Loucy (cell line): Measurements from ENCODE around the gene RBBP5.

Experiments used
- H2AFZ ChIP-seq: fragments of 200-600 bp; sonication (generic); 2 replicates; pipeline ENCODE4 v1.6.0; 2016; ENCODE audit warnings: antibody characterized with exemption, mild to moderate bottlenecking, low read length, moderate library complexity
- H3F3A ChIP-seq: fragments of 200-600 bp; 2 replicates; pipeline ENCODE4 v1.6.0; 2016; ENCODE audit warnings: antibody characterized with exemption, low read depth, mild to moderate bottlenecking
- H3K27me3 ChIP-seq: fragments of 200-600 bp; sonication (generic); 2 replicates; pipeline ENCODE4 v1.6.1; 2014; ENCODE audit warnings: low read length, mild to moderate bottlenecking; ENCODE audit not compliant: insufficient read depth, poor library complexity, severe bottlenecking
- H3K36me3 ChIP-seq: fragments of 200-600 bp; sonication (generic); 2 replicates; pipeline ENCODE4 v1.6.1; 2016; ENCODE audit warnings: low read length; ENCODE audit not compliant: insufficient read depth
- H3K4me1 ChIP-seq: fragments of 200-600 bp; sonication (generic); 2 replicates; pipeline ENCODE4 v1.5.1; 2014; ENCODE audit warnings: low read length, mild to moderate bottlenecking; ENCODE audit not compliant: insufficient read depth, poor library complexity, severe bottlenecking
- H3K4me2 ChIP-seq: fragments of 200-600 bp; sonication (generic); 2 replicates; pipeline ENCODE4 v1.6.0; 2014; ENCODE audit warnings: antibody characterized with exemption, low read length, low read depth, mild to moderate bottlenecking; ENCODE audit not compliant: poor library complexity, severe bottlenecking
- H3K4me3 ChIP-seq: fragments of 200-600 bp; sonication (generic); 2 replicates; pipeline ENCODE4 v1.5.1; 2014; ENCODE audit warnings: low read length, mild to moderate bottlenecking, mixed read lengths; ENCODE audit not compliant: poor library complexity, severe bottlenecking
- H3K79me2 ChIP-seq: fragments of 200-600 bp; sonication (generic); 2 replicates; pipeline ENCODE4 v1.6.1; 2014; ENCODE audit warnings: low read length; ENCODE audit not compliant: insufficient read depth
- H3K9ac ChIP-seq: fragments of 200-600 bp; sonication (generic); 2 replicates; pipeline ENCODE4 v1.6.0; 2014; ENCODE audit warnings: mild to moderate bottlenecking, low read depth, low read length, moderate library complexity; ENCODE audit not compliant: poor library complexity, severe bottlenecking
- H3K9me2 ChIP-seq: fragments of 200-600 bp; sonication (generic); replicated peaks from 2 replicates; pipeline ENCODE4 v1.6.1; 2016; ENCODE audit warnings: low read depth, low read length, mixed read lengths
- H3K9me3 ChIP-seq: fragments of 200-600 bp; sonication (generic); 2 replicates; pipeline ENCODE4 v1.6.1; 2014; ENCODE audit warnings: mild to moderate bottlenecking, antibody characterized with exemption, low read length, low read depth; ENCODE audit not compliant: insufficient read depth
- H4K20me1 ChIP-seq: fragments of 200-600 bp; sonication (generic); 2 replicates; pipeline ENCODE4 v1.6.0; 2014; ENCODE audit warnings: antibody characterized with exemption, low read length, mild to moderate bottlenecking; ENCODE audit not compliant: insufficient read depth, poor library complexity, severe bottlenecking
- CTCF ChIP-seq: fragments of 200-600 bp; sonication (generic); conservative IDR thresholded peaks from 2 replicates; pipeline ENCODE4 v1.5.1; 2014; ENCODE audit warnings: mild to moderate bottlenecking, antibody characterized with exemption, low read length
- EZH2phosphoT487 ChIP-seq: fragments of 200-600 bp; IDR thresholded peaks from 2 replicates; pipeline ENCODE4 v1.6.1; 2018; ENCODE audit warnings: antibody characterized with exemption, mild to moderate bottlenecking, moderate library complexity, borderline replicate concordance

Gene RBBP5

GRCh38 chr1:205121660-205122488 is at the start of gene RBBP5:
RBBP5 (minus strand) TSS chr1:205121978; CDS start chr1:205121873, 105 bp downstream.
- H4K20me1 ChIP-seq = peaks cover 38% of the 10 kb centered on the region
- TF ChIP-seq CTCF = peak; percentile 80
- TF ChIP-seq EZH2phosphoT487 = no peak
- peak within 1 kb of the TSS; percentile 97 for H2AFZ ChIP-seq
- H3K9me3 ChIP-seq = no peaks in the 10 kb centered on the region
- no peaks in the 10 kb centered on the region for H3K9me2 ChIP-seq
- H3F3A ChIP-seq = peaks cover 3% of the 10 kb centered on the region; the same call in 1 of the 2 replicates
- H3K4me3 ChIP-seq = peak within 1 kb of the TSS; percentile 100
- H3K4me1 ChIP-seq = peaks cover 38% of the 10 kb centered on the region
- H3K79me2 ChIP-seq = peaks cover 46% of the 10 kb centered on the region
- no peaks in the 10 kb centered on the region for H3K27me3 ChIP-seq
- no peaks in the 10 kb centered on the region for H3K36me3 ChIP-seq
- H3K4me2 ChIP-seq = peak within 1 kb of the TSS; percentile 93
- H3K9ac ChIP-seq = peak within 1 kb of the TSS; percentile 96

- Histone ChIP-seq H3K4me1 (peaks cover 6% of the 10 kb centered on the region), H3K27me3 (no peaks in the 10 kb centered on the region), H2AFZ (no peak overlapping the region), H3K36me3 (peaks cover 47% of the 10 kb centered on the region; the same call in 1 of the 2 replicates), H3K9me3 (no peaks in the 10 kb centered on the region), H3K79me2 (no peaks in the 10 kb centered on the region), H3K9me2 (no peaks in the 10 kb centered on the region), H4K20me1 (no peaks in the 10 kb centered on the region), H3K4me2 (no peak overlapping the region), H3K9ac (no peak overlapping the region), H3K4me3 (no peak overlapping the region), H3F3A (no peaks in the 10 kb centered on the region)
- TF ChIP-seq CTCF (no peak), EZH2phosphoT487 (no peak)
These were observed 49.6 kb upstream of the RBBP5 start for GRCh38 chr1:205171369-205171768.

- no peak overlapping the region for H3K4me3 ChIP-seq
- no peak overlapping the region for H3K9ac ChIP-seq
- H3F3A ChIP-seq = no peaks in the 10 kb centered on the region
- no peak overlapping the region for H2AFZ ChIP-seq
- TF ChIP-seq EZH2phosphoT487 (no peak), CTCF (no peak)
- no peaks in the 10 kb centered on the region for H3K9me2 ChIP-seq
- peaks cover 43% of the 10 kb centered on the region; the same call in 1 of the 2 replicates for H3K36me3 ChIP-seq
- H3K9me3 ChIP-seq = no peaks in the 10 kb centered on the region
- H4K20me1 ChIP-seq = no peaks in the 10 kb centered on the region
- no peaks in the 10 kb centered on the region for H3K27me3 ChIP-seq
- no peak overlapping the region for H3K4me2 ChIP-seq
- peaks cover 4% of the 10 kb centered on the region for H3K4me1 ChIP-seq
- H3K79me2 ChIP-seq = no peaks in the 10 kb centered on the region
These were observed 48.9 kb upstream of the RBBP5 start for GRCh38 chr1:205170532-205171269.
